ENCODE measurements around the gene TLR9. TPM values are rescaled to one million over a fixed set of nuclear protein-coding genes. Genes with fewer than 3 reads are reported as not detected.

TLR9 gene
- total RNA-seq, 1 donor from 2014 or later, result 0.12 TPM

- H3K27me3 Mint-ChIP-seq (ENCODE audit: low read depth), result no peaks in the 10 kb centered on the region
- H3K27ac Mint-ChIP-seq (ENCODE audit: unreplicated experiment), result no peak overlapping the region
- peaks cover 11% of the 10 kb centered on the region for H3K4me1 Mint-ChIP-seq (ENCODE audit: low read depth)
- TF ChIP-seq CTCF (IDR thresholded peaks at IDR 0.05), result no peak
- DNase-seq (ENCODE audit: low spot score), result peak; percentile 15
- no peak overlapping the region for H3K4me3 Mint-ChIP-seq (ENCODE audit: unreplicated experiment)
- no peaks in the 10 kb centered on the region for H3K9me3 Mint-ChIP-seq (ENCODE audit: low read depth)
- no peaks in the 10 kb centered on the region for H3K36me3 Mint-ChIP-seq (ENCODE audit: low read depth)
These were observed 53.1 kb downstream of the TLR9 start for GRCh38 chr3:52172262-52172757.

- Mint-ChIP-seq H3K4me3 (ENCODE audit: unreplicated experiment) (no peak overlapping the region), H3K27ac (ENCODE audit: unreplicated experiment) (no peak overlapping the region), H3K36me3 (ENCODE audit: low read depth) (no peaks in the 10 kb centered on the region), H3K4me1 (ENCODE audit: low read depth) (peaks cover 5% of the 10 kb centered on the region), H3K27me3 (ENCODE audit: low read depth) (no peaks in the 10 kb centered on the region), H3K9me3 (ENCODE audit: low read depth) (no peaks in the 10 kb centered on the region)
- peak; percentile 52 for DNase-seq (ENCODE audit: low spot score)
- no peak for TF ChIP-seq CTCF (IDR thresholded peaks at IDR 0.05)
These were observed 53.8 kb downstream of the TLR9 start for GRCh38 chr3:52171514-52172261.

Small RNA genes lying within 50 kb of the gene (microRNA-seq; reads per million reads assigned to microRNA genes)
- 70,409 reads per million, percentile 99 among the genes with 10 or more reads in this experiment for gene MIRLET7G (ENCODE audit: borderline number of aligned reads)

Other genes starting within 250 kb of the TLR9 start
- gene ACY1, start 242.1 kb downstream of the TLR9 start, total RNA-seq, result 21.1 to 24.5 TPM (median 21.7 TPM) in 3 replicates
- 610 to 772 TPM (median 621 TPM) in 3 replicates for gene RPL29, start 229.8 kb downstream of the TLR9 start, total RNA-seq
- gene DUSP7, start 169.1 kb downstream of the TLR9 start, total RNA-seq, result 32.5 to 33.6 TPM (median 33.3 TPM) in 3 replicates
- gene POC1A, start 71.2 kb downstream of the TLR9 start, total RNA-seq, result 5.3 to 5.7 TPM (median 5.5 TPM) in 3 replicates
- gene ALAS1, start 27.5 kb downstream of the TLR9 start, total RNA-seq, result 37.5 to 39.8 TPM (median 38.3 TPM) in 3 replicates
- gene TWF2, start 13.5 kb upstream of the TLR9 start, total RNA-seq, result 58.9 to 65.9 TPM (median 65.2 TPM) in 3 replicates
- 14.5 to 20.8 TPM (median 20.1 TPM) in 3 replicates for gene PPM1M, start 20.1 kb upstream of the TLR9 start, total RNA-seq
- gene WDR82, start 53.0 kb upstream of the TLR9 start, total RNA-seq, result 73.0 to 74.9 TPM (median 74.7 TPM) in 3 replicates
- 4.8 to 9.8 TPM (median 5.0 TPM) in 3 replicates for gene GLYCTK, start 62.2 kb upstream of the TLR9 start, total RNA-seq
- 5.0 to 9.4 TPM (median 5.4 TPM) in 3 replicates for gene DNAH1, start 90.7 kb upstream of the TLR9 start, total RNA-seq
- gene BAP1, start 184.4 kb upstream of the TLR9 start, total RNA-seq, result 82.1 to 85.4 TPM (median 84.3 TPM) in 3 replicates
- gene PHF7, start 185.0 kb upstream of the TLR9 start, total RNA-seq, result 5.1 to 7.1 TPM (median 5.5 TPM) in 3 replicates
- 0.17 TPM in 1 of 3 replicates, not detected in the others for gene SEMA3G, start 219.5 kb upstream of the TLR9 start, total RNA-seq
- gene TNNC1, start 228.4 kb upstream of the TLR9 start, total RNA-seq, result 3.3 to 13.7 TPM (median 12.7 TPM) in 3 replicates
- gene NISCH, start 230.0 kb upstream of the TLR9 start, total RNA-seq, result 97.6 to 121 TPM (median 101 TPM) in 3 replicates

Measured in chondrocyte (in vitro differentiated cells).